Forelimb muscle (tissue), 1 donor: ENCODE results near the gene PXDN. TPM values are rescaled to one million over a fixed set of nuclear protein-coding genes. Genes with fewer than 3 reads are reported as not detected.

Source experiments
- DNase-seq: peaks from one replicate; pipeline ENCODE4 v3.0.0-alpha.2; 2013; ENCODE audit warnings: low read depth
- polyA plus RNA-seq: library from polyadenylated mRNA; unstranded; fragments of 120-200 nt; gene quantifications from one replicate; pipeline ENCODE4 v1.2.1, GENCODE V29; 2013; ENCODE audit not compliant: insufficient read length

PXDN gene
- polyA plus RNA-seq, 1 donor, result 124 TPM

DNA sequence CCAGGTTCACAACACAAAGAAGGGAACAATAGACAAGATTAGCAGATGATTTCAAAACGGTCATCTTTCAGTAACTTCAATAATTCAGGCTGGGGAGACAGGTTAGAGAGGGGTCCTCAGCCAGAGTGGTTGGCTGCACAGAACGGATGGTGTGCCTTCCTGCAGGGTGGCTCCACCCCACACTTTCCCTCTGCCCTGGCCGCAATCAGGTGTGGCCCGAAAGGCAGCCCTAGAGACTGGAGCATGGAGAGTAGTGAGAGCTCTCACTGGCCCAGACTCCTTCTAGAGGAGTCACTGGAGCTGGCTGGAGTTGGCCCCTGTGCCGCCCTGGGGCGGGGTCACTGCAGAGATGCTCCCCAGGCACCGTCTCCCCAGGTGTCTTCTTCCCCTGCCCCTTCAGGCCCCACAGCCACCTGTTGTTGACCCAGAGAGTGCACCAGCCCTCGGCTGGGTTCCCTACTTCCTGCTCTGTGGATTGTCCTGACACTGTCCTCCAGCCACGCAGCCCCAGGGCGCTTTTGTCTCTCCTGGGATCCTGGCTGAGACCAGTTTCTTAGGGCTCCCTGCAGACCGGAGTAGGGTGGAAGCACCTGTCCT lies 126.8 kb downstream of the PXDN start:
- DNase-seq, result no peak

DNA sequence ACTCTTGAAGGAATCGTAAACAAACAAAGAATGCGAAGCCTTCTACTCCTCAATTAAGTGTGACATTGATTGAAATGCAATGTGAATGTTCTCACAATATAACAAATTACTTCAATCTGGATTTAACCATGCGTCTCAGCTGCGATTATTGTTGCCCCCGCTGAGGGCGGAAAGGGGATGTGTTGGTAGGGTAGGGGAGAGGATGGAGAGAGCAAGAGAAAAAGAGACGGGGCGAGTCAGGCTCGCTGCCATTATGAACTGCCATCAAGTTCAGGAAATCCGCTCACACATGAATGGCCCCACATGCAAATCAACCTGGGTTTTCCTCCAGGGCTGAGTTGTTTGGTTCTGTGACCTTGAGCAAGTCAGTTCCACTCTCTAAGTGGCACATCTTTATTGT lies 129.8 kb downstream of the PXDN start:
- DNase-seq, result no peak

DNA sequence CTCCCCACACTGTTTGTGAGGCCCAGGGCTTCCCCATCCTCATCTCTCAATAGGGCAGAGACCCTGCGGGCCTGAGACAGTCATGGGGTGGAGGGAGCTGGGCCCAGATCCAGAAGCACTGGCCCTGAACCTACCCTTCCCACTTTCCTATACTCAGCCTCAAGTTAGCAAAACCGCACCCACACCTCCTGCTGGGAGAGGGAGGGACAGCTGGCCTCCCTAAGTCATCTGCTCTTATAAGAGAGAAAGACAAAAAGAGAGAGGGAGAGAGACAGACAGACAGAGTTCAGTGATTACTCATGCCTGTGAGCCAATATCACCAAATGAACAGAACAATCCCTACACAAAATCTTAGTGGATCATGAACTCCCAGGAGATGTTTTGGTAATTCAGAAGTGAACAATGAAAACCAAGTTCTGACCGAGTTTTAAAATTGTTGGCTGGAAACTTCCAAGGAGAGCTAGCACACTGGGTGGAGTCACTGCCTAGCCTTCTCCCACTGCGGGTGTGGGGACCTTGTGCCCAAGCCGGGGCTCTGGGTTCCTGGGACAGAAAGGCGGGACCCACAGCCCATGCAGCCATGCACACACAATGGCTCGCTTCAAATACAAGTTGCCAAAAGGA lies 130.5 kb downstream of the PXDN start:
- DNase-seq, result no peak

DNA sequence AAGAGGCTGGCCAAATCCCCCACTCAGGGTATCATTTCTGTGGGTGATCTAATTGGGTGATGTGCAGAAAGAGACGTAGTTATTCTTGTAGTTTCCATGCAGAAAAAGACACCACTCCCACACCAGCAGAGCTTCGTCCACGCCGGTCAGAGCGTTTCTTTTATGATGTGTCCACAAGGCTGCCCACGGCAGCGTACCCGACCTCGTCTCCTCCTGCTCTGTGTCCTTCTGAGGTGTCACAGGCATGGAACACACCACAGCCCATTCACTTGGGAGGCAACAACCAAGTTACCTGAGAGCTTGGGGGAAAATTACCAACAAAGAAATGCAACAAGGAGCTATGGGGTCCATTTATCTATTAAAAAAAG lies 131.3 kb downstream of the PXDN start:
- DNase-seq, result no peak

DNA sequence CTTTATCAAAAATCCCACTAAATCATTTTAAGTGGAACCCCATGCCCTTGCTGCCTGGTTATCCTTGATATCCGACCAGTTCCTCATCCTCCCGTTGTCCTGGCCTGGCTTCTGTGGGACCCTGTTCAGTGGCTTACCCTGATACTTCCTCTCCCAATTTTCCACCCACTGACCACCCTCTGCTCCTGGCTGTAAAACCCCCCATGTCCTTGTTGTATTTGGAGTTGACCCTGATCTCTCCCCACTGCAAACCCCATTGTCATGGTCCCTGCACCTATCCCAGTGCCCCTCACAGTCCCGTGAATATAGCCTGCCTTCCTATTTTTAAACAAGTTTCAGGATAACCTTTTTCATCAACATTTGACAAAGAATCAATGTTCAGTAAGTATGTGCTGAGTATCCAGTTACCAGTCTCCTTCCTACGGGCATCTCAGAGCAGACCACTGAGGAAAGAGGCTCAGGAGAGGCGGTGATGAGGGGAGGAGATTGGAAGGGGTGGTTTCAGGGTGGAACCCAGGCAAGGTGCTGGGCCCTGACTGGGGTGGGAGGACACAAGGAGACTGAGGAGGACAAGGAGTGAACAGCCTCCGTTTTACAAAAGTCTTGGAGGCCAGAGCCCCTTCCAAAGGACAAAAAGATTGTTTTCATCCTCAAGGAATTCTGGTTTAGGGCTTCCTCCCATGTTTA lies 131.8 kb downstream of the PXDN start:
- no peak for DNase-seq

DNA sequence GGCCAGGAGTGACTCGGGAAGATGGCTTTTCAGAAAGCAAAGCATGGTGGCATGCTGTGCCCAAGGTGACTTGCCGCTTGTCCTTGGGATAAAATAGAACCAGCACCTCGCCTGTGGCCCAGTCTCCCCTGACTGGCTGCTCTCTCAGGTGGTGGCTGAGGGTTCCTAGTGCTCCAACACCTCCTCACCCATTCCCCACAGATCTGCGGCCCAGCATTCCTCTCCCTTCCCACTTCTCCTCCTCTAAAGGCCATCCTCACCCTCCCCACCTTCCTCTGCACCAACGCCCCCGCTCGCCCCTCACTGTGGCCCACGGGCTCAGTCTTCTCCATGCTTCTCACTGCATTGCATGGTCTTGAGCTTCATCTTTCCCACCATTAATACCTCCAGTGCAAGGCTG lies 132.4 kb downstream of the PXDN start:
- no peak for DNase-seq

DNA sequence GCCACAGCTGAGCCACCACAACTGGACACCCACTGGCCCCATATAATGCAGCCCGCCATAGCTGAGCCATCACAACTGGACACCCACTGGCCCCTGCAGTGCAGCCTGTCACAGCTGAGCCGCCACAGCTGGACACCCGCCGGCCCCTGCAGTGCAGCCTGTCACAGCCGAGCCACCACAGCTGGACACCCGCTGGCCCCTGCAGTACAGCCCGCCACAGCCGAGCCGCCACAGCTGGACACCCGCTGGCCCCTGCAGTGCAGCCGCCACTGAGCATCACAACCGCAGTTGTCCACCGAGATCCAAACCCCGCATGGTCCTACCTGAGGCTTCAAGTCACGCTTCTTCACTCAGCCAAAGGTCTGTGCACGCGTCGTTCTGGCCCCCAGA lies 134.2 kb downstream of the PXDN start:
- no peak for DNase-seq

DNA sequence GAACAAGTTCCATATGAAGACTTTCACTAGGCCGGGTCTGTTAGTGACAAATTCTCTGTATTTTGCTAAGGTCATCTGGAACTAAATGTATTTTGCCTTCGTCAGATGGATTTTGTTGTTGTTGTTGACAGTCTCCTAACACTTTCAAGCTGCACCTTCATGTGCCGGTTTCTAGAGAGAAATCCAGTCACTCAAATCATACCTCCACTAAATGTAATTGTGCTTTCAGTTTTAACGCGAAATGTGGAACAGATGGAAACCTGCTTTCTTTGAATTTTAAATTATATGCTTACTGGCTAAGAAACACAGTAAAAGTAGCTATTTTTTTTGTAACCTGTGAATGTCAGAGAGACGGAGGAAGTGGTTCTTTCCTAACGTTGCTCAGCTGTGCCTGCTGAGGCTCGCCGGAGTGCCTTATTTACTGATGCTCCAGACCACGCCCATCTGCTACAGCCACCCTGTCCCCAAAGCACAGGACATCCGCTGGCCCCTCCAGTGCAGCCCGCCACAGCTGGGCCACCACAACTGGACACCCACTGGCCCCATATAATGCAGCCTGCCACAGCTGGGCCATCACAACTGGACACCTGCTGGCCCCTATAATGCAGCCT lies 134.7 kb downstream of the PXDN start:
- DNase-seq, result no peak

DNA sequence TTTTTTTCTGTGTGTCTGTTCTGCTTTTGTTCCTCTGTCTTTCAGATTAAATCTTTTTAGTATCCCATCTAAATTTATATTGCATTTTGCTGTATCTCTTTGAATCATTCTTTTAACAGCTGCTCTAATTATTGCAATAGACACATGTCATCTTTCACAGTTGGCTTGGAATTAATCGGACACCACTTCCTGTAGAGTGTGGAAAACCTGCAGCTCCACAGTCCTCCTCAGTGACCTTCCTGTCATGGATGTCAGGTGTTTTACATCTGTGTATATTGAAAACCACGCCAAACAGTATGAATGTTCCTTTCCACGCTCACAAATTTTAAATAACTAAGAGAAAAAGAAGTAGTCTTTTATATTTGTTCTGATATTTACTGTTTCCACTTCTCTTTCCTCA lies 135.3 kb downstream of the PXDN start:
- no peak for DNase-seq

DNA sequence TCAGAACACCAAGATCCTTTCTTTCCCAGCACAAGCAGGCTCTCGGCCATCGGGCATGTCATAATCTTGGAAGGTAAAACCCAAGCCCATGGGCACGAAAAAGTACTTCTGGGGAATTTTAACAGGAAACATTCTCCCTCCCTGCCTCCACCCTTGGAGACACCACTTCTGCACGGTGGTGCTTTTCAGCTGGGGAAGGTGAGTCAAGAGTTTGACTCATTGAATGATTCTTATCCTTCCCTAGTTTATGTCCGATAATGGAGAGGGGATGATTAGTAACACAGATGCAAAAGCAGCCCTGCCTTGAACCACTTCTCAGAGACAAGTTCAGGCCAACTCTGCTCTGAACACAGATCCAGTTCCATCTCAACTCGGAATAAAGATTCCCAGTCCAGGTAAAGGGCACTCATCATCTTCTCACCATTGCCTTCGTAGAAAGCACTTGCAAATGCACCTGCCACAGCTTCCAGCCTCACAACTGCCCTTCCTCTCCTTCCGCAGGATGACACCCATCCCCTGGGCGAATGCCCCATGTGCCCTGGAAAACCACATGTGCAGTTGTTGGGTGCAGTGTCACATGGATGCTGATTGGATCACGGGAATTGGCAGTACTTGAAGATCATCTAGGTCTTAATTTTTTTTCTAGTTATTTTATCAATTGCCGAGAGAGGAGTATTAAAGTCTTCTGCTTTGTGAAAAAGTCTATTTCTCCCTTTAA lies 136.2 kb downstream of the PXDN start:
- no peak for DNase-seq

DNA sequence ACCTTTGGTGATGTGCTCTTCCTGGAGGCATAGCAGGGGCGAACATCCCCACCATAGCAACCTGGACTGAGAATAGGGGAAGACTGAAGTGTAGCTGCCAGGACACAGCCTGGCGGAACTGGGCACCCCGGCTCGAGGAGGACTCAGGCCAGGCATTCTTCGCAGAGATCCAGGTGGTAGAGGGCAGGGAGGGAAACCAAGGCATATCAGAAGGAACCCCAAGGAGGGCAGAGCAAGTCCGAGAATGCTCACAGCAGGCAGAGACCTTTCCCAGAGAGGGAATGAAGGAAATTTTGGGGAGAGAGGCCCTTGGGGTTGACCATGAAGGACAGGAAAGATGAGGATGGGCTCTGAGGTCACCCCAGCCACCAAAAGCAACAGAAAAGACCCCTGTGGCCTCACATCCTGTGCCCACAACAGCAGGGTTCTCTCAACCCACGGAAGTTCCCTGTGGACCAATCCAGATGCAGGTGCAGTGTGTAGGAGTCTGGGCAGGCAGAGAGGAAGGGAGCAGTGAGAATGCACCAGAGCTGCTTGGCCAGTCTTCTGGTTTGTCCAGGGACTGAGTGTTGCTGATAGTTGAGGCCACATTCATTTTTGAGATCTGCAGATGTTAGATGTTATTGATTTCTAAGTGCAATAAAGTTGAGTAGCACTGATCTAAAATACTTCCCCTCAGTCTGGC lies 136.9 kb downstream of the PXDN start:
- DNase-seq, result no peak

DNA sequence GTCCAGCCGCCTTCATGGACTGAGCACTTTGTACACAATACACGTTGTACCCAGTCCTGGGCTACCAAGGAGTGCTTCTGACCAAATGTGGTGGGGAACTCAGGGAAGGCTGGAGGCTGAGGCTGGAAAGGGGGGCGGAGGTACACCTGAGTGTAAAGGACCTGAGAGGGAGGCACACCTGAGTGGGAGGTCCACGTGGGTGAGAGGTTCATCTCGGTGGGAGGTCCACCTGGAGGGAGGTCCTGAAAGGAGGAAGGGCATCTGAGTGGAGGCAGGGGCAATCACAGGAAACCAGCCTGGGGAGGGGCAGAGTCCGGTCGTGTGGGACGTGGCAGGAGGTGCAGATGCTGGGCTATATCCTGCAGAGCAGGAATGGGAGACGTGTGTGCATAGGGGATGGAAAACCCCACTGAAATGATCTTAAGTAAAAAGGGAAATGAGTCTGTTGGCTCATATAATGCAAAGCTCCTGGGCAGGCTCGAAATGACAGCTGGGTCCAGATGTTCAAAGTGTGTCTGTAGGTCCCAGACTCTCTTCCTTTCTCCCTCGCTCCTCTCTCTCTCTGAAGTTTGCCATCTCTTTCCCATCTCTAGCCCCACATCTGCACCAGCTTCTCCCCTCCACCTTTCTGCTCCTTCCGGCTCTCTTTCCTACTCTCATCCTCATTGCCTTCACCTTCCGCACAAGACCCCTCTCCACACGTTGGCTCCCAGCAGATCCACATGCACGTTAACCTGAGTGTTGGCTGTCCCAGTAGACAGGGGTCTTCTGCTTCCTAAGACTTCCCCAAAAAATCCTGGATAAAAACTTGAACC lies 137.7 kb downstream of the PXDN start:
- DNase-seq, result no peak

DNA sequence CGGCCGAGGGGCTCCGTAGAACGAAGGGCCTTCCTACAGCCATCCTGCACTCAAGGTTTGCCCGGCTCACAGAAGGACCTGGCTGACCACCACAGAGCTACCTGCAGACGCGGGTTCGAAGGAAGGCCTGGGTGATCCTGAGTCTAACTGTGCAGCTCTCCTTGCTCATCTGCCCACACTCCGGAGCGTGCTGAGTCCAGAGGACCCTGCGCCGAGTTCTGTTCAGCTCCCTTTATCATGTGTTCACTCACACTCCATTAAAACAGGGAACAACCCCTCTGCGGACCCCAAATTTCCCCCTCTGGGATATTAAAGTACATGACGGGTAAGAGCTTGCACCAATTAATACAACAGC lies 138.3 kb downstream of the PXDN start:
- no peak for DNase-seq

DNA sequence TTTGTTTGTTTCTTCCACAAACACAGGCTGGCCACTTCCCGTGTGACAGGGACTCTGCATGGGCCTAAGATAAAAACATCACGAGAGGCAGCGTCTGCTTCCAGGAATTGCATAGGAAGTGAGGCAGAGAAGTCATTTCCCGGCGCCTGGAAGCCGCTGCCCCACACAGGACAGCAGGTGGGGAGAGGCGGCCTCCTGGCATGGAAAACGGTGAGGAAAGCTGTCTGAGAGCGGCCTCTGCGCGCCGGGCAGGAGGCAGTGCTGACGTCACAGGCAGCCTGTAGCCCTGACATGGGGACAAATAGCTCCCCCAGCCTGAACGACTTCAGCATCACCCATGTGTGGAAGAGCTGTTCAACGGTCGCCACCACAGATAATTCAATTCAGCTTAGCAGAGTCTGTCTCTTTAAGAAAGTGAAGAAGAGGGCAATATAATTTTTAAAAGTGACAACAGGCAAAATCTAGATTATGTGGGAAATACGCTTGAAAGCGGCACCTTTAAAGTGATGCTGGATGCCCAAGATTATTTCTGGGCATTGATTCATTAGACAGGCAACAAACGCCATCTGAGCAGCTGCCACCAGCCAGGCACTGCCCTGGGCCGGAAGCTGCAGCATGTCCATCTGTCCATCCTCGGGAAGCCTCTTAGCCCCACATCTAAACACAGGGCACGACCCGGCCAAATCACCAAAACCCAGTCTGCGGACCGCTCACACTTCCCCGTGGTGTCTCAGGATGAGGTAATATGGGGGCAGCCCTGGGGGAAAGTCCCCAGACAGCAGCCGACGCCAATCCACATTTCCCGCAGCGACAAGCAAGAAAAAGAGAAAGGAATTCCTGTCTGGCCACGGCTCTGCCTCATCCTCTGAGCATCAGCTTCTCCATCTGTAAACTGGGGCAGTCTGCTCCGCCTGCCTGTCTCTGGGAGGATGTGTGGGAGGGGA lies 138.9 kb downstream of the PXDN start:
- DNase-seq, result no peak

DNA sequence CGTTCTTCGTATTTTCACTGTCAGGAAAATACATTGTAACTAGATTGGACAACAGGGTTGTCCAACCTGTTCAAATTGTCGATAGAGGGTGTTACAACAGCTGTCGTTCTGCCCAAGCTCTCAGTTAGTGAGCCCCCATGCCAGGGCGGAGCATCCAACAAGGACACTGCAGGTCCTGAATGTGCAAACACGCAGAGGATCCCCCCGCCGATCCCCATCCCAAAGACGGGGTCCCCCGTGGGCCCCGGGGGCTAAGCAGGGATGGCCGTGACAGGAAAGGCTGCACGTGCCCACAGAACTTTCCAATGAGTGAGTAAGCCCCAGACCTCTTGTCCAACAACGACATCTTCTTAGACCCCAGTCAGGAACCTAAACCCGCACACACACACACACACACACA lies 140.8 kb downstream of the PXDN start:
- DNase-seq, result no peak

DNA sequence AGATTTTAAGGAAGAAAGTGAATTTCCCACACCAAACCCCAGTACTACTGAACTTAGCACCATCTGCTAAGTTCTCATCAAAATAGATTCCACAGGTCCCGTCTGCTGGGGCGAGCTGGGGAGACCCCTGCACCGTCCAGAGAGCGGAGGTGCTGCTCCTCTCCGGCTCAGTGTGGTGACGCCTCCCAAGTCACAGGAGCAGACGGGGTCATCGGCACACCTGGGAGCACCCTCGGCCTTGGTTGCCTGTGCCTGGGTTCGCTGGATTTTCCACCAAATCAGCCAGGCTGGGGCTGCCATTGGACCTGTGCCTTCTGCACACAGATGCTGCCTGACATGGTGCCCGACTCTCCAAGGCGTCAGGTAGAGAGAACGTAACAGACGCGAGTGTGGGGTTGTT lies 141.3 kb downstream of the PXDN start:
- no peak for DNase-seq

DNA sequence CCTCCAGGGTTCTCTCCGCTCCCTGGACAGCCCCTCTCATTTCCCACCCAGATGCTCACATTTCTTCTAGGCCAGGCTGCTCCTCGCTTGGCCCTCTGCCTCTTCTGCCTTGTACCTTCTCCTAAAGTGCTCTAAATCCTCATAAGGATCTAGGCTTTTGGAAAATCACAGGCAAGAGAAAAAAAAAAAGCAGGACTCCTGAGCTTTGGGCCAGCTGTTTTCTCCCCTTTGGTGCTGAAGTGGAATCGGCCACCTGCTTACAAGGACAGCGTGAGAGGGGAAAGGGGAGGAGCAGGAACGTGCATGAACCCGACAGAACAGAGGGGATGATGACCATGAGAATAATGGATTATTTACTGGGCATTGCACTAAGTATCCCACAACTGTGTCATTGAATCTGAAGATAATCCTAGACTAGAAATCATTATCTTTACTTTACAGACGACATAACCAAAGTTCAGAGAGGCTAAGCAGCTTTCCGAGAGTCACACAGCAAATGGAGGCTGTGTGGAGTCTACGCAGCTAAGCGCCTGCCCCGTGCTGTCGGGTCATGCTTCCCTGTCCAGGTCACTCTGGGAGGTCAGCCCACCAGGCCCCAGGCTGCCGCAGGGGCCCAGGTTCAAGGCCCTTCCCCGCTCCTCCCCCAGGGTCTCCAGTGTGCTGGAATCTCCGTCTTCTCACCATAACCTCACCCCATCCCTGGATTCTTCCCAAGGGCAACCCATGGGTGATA lies 141.9 kb downstream of the PXDN start:
- DNase-seq, result no peak

DNA sequence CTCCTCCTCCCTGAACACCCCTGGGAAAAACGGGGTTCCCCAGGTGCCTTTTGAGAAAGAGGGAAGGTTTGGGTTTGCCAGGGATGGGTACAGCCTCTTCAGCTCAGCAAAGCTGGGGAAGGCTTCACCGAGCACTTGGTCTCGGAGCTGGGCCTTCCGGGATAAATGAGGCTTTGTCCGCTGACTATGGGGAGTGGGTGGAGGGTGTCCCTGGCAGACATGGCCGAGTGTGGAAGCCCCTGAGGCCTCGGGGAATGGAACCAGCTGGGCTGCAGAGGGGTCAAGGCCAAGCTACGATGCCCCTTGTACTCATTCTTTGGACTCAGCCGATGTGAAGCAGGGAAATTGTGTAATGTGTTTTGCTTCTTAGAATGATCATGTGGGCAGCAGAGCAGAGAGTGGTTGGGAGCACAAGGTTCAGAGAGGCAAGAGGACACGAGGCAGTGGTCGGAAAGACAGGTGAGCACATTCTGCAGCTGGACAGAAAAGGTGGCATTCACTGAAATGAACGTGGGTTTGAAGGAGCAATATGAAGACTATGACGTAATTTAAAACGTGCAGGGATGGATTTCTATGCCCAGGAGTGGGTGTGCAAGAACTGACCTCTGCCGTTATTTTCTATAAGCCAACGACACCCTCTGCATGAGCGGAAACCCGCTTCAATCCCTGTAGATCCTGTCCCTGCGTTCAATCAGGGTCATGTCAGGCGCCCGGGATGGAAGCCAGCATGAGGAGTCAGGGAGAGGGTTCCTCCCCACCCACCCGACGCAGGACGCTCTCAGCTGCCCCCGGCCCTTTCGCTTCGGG lies 142.6 kb downstream of the PXDN start:
- no peak for DNase-seq

DNA sequence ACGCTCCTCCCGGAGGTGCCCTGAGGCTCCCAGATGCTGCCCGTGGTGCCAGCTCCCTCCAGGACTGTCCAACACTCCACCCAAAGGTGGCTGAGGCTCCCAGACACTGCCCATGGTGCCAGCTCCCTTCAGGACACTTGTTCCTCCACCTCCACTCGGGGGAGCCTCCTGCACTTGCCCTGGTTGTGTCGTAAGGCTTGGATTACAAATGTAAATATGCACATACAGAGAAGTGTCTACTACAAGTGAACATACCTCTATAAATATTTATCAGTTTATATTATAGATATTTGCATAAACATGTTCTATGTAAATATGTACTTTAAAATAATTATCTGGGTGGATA lies 143.3 kb downstream of the PXDN start:
- DNase-seq, result no peak
